ENCODE measurements around the gene RNF5.

Gene RNF5

DNA sequence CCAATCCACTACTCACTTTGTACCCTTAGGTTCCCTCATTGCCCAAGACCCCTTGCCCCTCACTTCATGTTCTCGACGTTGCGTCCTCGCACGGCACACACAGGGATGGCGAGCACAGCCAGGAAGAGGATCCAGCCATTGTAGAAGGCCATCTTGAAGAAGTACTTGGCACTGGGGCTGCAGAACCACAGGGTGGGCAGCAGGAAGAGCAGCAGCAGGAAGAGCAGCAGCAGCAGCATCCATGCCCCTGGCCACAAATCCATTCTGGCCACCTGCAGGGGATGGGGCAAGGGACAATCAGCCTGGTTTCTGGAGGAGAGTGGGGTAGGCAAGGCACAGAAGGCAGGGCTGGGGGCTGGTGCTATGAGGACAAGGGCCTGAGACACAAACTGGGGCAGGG, 7.0 kb upstream of the RNF5 start:
- Histone ChIP-seq H3K9me3 (ENCODE audit: insufficient read depth, low read depth, low read length) (no peaks in the 10 kb centered on the region), H3K36me3 (ENCODE audit: insufficient read depth, low read length) (peaks cover 17% of the 10 kb centered on the region; the same call in 1 of the 2 replicates), H3K4me3 (ENCODE audit: low read length, poor library complexity, severe bottlenecking) (no peak overlapping the region), H4K20me1 (ENCODE audit: insufficient read depth, low read length, poor library complexity, severe bottlenecking) (no peaks in the 10 kb centered on the region), H3K27me3 (ENCODE audit: insufficient read depth, low read length, poor library complexity, severe bottlenecking) (no peaks in the 10 kb centered on the region), H3K4me2 (ENCODE audit: low read depth, low read length, poor library complexity, severe bottlenecking) (no peak overlapping the region), H3K9ac (ENCODE audit: low read depth, low read length, poor library complexity, severe bottlenecking) (no peak overlapping the region), H3K9me2 (replicated peaks; ENCODE audit: low read depth, low read length) (no peaks in the 10 kb centered on the region), H3F3A (ENCODE audit: low read depth) (no peaks in the 10 kb centered on the region), H2AFZ (ENCODE audit: low read length) (no peak overlapping the region), H3K79me2 (ENCODE audit: insufficient read depth, low read length) (peaks cover 26% of the 10 kb centered on the region), H3K4me1 (ENCODE audit: insufficient read depth, low read length, poor library complexity, severe bottlenecking) (peaks cover 27% of the 10 kb centered on the region)
- TF ChIP-seq EZH2phosphoT487 (IDR thresholded peaks at IDR 0.05; ENCODE audit: borderline replicate concordance) (no peak), CTCF (conservative IDR thresholded peaks at IDR 0.05; ENCODE audit: low read length) (no peak)

DNA sequence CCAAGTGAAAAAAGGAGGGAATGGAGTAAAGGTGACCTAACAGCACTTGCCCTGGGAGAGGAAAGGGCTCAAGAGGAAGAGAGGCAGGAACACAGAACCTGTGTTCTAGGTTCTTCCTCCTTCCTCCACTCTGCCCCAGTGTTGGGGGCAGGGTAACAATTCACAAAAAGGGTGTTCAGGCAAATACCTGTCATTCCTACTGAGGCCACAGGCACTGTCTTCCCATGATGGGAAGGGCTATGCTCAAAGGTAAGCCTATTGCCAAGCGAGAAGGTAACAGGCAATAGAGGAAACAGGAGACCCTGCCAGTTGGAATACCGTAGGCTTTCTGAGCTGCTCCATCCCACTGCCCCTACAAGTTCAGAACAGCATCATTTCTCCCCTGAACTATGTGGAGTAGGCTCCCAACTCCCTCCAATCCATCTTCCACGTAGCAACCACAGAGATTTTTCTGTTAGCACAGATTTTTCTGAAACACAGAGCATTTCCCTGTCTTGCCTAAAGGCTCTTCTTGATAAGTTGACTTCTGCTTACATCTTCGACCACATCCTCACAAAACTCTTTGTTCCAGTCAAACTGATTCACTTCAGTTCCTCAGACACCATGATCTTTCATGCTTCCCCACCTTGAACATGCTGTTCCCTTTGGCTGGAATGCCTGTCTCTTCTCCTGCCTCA, 5.0 kb upstream of the RNF5 start:
- H3K4me2 ChIP-seq (ENCODE audit: low read depth, low read length, poor library complexity, severe bottlenecking), result no peak overlapping the region

DNA sequence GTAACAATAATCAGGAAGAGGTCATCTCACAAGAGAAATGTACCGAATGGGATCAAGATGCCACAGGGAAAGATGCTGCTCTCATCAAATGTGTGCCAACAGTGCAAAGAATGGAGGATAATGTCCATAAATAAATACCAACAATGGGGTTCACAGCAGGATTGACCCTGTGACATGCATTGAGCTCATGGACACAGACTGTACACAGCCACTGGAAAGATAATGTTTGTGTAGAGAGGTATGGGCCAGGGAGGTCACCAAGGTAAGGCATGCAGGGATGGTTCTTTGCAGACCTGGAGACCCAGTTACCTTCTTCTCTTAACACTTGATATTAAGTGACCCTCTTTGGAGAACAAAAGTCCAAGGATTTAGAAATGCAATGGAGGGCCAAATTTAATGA, 3.8 kb upstream of the RNF5 start:
- peaks cover 4% of the 10 kb centered on the region; the same call in 1 of the 2 replicates for H3F3A ChIP-seq (ENCODE audit: low read depth)
- H3K4me2 ChIP-seq (ENCODE audit: low read depth, low read length, poor library complexity, severe bottlenecking), result peak overlapping the region; percentile 85
- H2AFZ ChIP-seq (ENCODE audit: low read length), result no peak overlapping the region
- no peak for TF ChIP-seq CTCF (conservative IDR thresholded peaks at IDR 0.05; ENCODE audit: low read length)
- no peak for TF ChIP-seq EZH2phosphoT487 (IDR thresholded peaks at IDR 0.05; ENCODE audit: borderline replicate concordance)
- H4K20me1 ChIP-seq (ENCODE audit: insufficient read depth, low read length, poor library complexity, severe bottlenecking), result no peaks in the 10 kb centered on the region
- H3K27me3 ChIP-seq (ENCODE audit: insufficient read depth, low read length, poor library complexity, severe bottlenecking), result no peaks in the 10 kb centered on the region
- H3K36me3 ChIP-seq (ENCODE audit: insufficient read depth, low read length), result no peaks in the 10 kb centered on the region
- peaks cover 43% of the 10 kb centered on the region for H3K79me2 ChIP-seq (ENCODE audit: insufficient read depth, low read length)
- peaks cover 40% of the 10 kb centered on the region for H3K4me1 ChIP-seq (ENCODE audit: insufficient read depth, low read length, poor library complexity, severe bottlenecking)
- peak overlapping the region; percentile 88 for H3K4me3 ChIP-seq (ENCODE audit: low read length, poor library complexity, severe bottlenecking)
- no peaks in the 10 kb centered on the region for H3K9me3 ChIP-seq (ENCODE audit: insufficient read depth, low read depth, low read length)
- peak overlapping the region; percentile 8 for H3K9ac ChIP-seq (ENCODE audit: low read depth, low read length, poor library complexity, severe bottlenecking)
- H3K9me2 ChIP-seq (replicated peaks; ENCODE audit: low read depth, low read length), result no peaks in the 10 kb centered on the region

More for the DNA sequence above, 5.0 kb upstream of the RNF5 start:
- TF ChIP-seq EZH2phosphoT487 (IDR thresholded peaks at IDR 0.05; ENCODE audit: borderline replicate concordance) (no peak), CTCF (conservative IDR thresholded peaks at IDR 0.05; ENCODE audit: low read length) (no peak)
- H3K27me3 ChIP-seq (ENCODE audit: insufficient read depth, low read length, poor library complexity, severe bottlenecking), result no peaks in the 10 kb centered on the region
- H3K36me3 ChIP-seq (ENCODE audit: insufficient read depth, low read length), result peaks cover 6% of the 10 kb centered on the region; the same call in 1 of the 2 replicates
- peak overlapping the region; percentile 8 for H3K9ac ChIP-seq (ENCODE audit: low read depth, low read length, poor library complexity, severe bottlenecking)
- H3F3A ChIP-seq (ENCODE audit: low read depth), result peaks cover 4% of the 10 kb centered on the region; the same call in 1 of the 2 replicates
- no peaks in the 10 kb centered on the region for H3K9me3 ChIP-seq (ENCODE audit: insufficient read depth, low read depth, low read length)
- no peak overlapping the region for H2AFZ ChIP-seq (ENCODE audit: low read length)
- no peaks in the 10 kb centered on the region for H3K9me2 ChIP-seq (replicated peaks; ENCODE audit: low read depth, low read length)
- H3K79me2 ChIP-seq (ENCODE audit: insufficient read depth, low read length), result peaks cover 34% of the 10 kb centered on the region
- no peak overlapping the region for H3K4me3 ChIP-seq (ENCODE audit: low read length, poor library complexity, severe bottlenecking)
- peaks cover 37% of the 10 kb centered on the region for H3K4me1 ChIP-seq (ENCODE audit: insufficient read depth, low read length, poor library complexity, severe bottlenecking)
- H4K20me1 ChIP-seq (ENCODE audit: insufficient read depth, low read length, poor library complexity, severe bottlenecking), result no peaks in the 10 kb centered on the region

All from Loucy (cell line).